Mesendoderm (in vitro differentiated cells): ENCODE results near the gene EPC1.

Source experiments
- DNase-seq: peaks from one replicate; pipeline ENCODE4 v3.0.0; 2013
- H2AK5ac ChIP-seq: 2 replicates; pipeline ENCODE4 v1.6.1; 2013; ENCODE audit warnings: low read length, inconsistent platforms
- H2BK120ac ChIP-seq: 2 replicates; pipeline ENCODE4 v1.6.1; 2013; ENCODE audit warnings: low read depth, mild to moderate bottlenecking, low read length, moderate library complexity, mixed read lengths
- H2BK15ac ChIP-seq: replicated peaks from 2 replicates; pipeline ENCODE4 v1.6.1; 2013; ENCODE audit warnings: low read depth, mild to moderate bottlenecking, moderate library complexity
- H2BK5ac ChIP-seq: 2 replicates; pipeline ENCODE4 v1.6.1; 2013; ENCODE audit warnings: low read length, inconsistent platforms
- H3K18ac ChIP-seq: 2 replicates; pipeline ENCODE4 v1.6.1; 2013; ENCODE audit warnings: mild to moderate bottlenecking, low read length, mixed read lengths
- H3K23ac ChIP-seq: one replicate; pipeline ENCODE4 v1.6.1; 2013; ENCODE audit warnings: low read length
- H3K27ac ChIP-seq: 2 replicates; pipeline ENCODE4 v1.5.1; 2013; ENCODE audit warnings: low read depth, mild to moderate bottlenecking, inconsistent platforms, low read length, moderate library complexity
- H3K27me3 ChIP-seq: 2 replicates; pipeline ENCODE4 v1.6.1; 2013; ENCODE audit warnings: low read length, control low read depth, mild to moderate bottlenecking, inconsistent platforms; ENCODE audit not compliant: insufficient read depth, poor library complexity
- H3K36me3 ChIP-seq: 2 replicates; pipeline ENCODE4 v1.6.1; 2013; ENCODE audit warnings: low read length, inconsistent platforms; ENCODE audit not compliant: control insufficient read depth, insufficient read depth
- H3K4ac ChIP-seq: one replicate; pipeline ENCODE4 v1.6.1; 2013; ENCODE audit warnings: low read depth, mild to moderate bottlenecking, low read length, moderate library complexity
- H3K4me1 ChIP-seq: 2 replicates; pipeline ENCODE4 v1.6.1; 2013; ENCODE audit warnings: low read depth, low read length, inconsistent platforms; ENCODE audit not compliant: control insufficient read depth
- H3K4me2 ChIP-seq: 2 replicates; pipeline ENCODE4 v1.6.1; 2013; ENCODE audit warnings: low read length
- H3K4me3 ChIP-seq: 2 replicates; pipeline ENCODE4 v1.5.1; 2013; ENCODE audit warnings: mild to moderate bottlenecking, low read length
- H3K56ac ChIP-seq: one replicate; pipeline ENCODE4 v1.6.1; 2013; ENCODE audit warnings: low read length
- H3K79me1 ChIP-seq: 2 replicates; pipeline ENCODE4 v1.6.1; 2013; ENCODE audit warnings: low read length, inconsistent platforms
- H3K79me2 ChIP-seq: 2 replicates; pipeline ENCODE4 v1.6.1; 2013; ENCODE audit warnings: mild to moderate bottlenecking, low read length; ENCODE audit not compliant: control insufficient read depth, insufficient read depth
- H3K9ac ChIP-seq: 2 replicates; pipeline ENCODE4 v1.6.1; 2013; ENCODE audit warnings: low read length, inconsistent platforms
- H4K5ac ChIP-seq: one replicate; pipeline ENCODE4 v1.6.1; 2013; ENCODE audit warnings: low read length
- H4K8ac ChIP-seq: one replicate; pipeline ENCODE4 v1.6.1; 2013; ENCODE audit warnings: low read depth, mild to moderate bottlenecking, control low read depth, low read length, moderate library complexity
- WGBS: extraction: QIAGEN DNeasy Blood & Tissue Kit; methylation state at CpG from one replicate; pipeline ENCODE4 v1.1.7; 2013; ENCODE audit warnings: low lambda C conversion rate, missing lambda C conversion rate; ENCODE audit not compliant: insufficient coverage; ENCODE audit errors: extremely low coverage; 5-methylcytosine and 5-hydroxymethylcytosine counted together

The EPC1 gene

GRCh38 chr10:32340596-32341180, 6.3 kb downstream of the EPC1 start:
- Histone ChIP-seq H3K36me3 (no peaks in the 10 kb centered on the region), H3K79me1 (peaks cover 9% of the 10 kb centered on the region), H3K18ac (no peak overlapping the region), H2AK5ac (no peak overlapping the region), H3K79me2 (peaks cover 76% of the 10 kb centered on the region), H2BK120ac (no peak overlapping the region), H3K9ac (no peak overlapping the region), H3K27me3 (no peaks in the 10 kb centered on the region), H3K4me3 (no peak overlapping the region), H4K8ac (no peak overlapping the region), H4K5ac (no peak overlapping the region), H3K27ac (no peak overlapping the region), H2BK15ac (no peak overlapping the region), H3K23ac (no peak overlapping the region), H3K56ac (no peak overlapping the region), H3K4me1 (peaks cover 4% of the 10 kb centered on the region), H2BK5ac (no peak overlapping the region), H3K4me2 (no peak overlapping the region), H3K4ac (no peak overlapping the region)
- WGBS, result no CpG with 5 or more reads among the region's 4 CpGs
- DNase-seq, result no peak

DNA sequence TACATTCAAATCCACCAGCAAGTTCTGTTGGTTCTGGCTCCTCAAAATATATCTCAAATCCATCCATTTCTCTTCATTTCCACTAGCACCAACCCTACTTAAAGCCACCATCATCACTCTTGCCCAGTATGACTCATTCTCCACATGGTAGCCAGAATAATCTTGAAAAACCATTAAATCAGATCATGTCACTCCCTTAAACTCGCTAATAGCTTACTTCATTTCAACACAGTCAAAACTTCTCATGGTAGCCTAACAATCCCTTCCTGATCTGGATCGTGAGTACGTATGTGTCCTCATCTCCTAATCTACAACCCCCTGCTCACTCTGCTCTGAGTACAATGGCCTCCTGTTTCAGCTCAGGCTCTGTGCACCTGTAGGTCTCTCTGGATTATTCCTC, 8.7 kb downstream of the EPC1 start:
- H4K8ac ChIP-seq, result no peak overlapping the region
- no peaks in the 10 kb centered on the region for H3K27me3 ChIP-seq
- H3K4me2 ChIP-seq, result no peak overlapping the region
- H3K79me1 ChIP-seq, result peaks cover 15% of the 10 kb centered on the region
- H3K4me3 ChIP-seq, result no peak overlapping the region
- H2BK15ac ChIP-seq, result no peak overlapping the region
- WGBS, result no CpG with 5 or more reads among the region's 3 CpGs
- H2BK120ac ChIP-seq, result no peak overlapping the region
- no peak for DNase-seq
- H2BK5ac ChIP-seq, result no peak overlapping the region
- H3K4me1 ChIP-seq, result peaks cover 8% of the 10 kb centered on the region
- no peak overlapping the region for H2AK5ac ChIP-seq
- no peak overlapping the region for H4K5ac ChIP-seq
- no peak overlapping the region for H3K56ac ChIP-seq
- H3K36me3 ChIP-seq, result no peaks in the 10 kb centered on the region
- no peak overlapping the region for H3K9ac ChIP-seq
- no peak overlapping the region for H3K23ac ChIP-seq
- H3K4ac ChIP-seq, result no peak overlapping the region
- H3K27ac ChIP-seq, result no peak overlapping the region
- H3K79me2 ChIP-seq, result peaks cover 74% of the 10 kb centered on the region
- H3K18ac ChIP-seq, result no peak overlapping the region

DNA sequence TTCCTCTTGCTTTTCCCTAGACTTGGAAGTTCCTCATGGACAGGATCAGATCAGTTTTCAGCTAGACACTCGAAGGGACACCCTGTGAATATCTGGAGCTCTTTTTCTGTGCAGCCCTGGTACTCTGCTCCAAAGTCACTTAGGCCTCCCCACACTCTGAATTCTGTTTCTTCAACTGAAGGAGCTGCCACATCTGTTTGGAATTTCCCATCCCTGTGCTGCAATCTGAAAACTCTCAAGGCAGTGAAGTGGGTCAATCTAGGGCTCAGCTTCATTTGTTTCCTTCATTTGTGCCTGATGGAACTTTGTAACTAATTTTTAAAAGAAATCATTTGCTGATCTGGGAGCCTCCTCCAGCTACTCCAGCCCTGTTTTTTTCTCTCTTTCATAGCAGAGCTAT, 9.6 kb downstream of the EPC1 start:
- Histone ChIP-seq H4K5ac (no peak overlapping the region), H2AK5ac (no peak overlapping the region), H3K23ac (no peak overlapping the region), H2BK5ac (no peak overlapping the region), H3K79me2 (peaks cover 77% of the 10 kb centered on the region), H3K4me2 (no peak overlapping the region), H3K4me3 (no peak overlapping the region), H4K8ac (no peak overlapping the region), H2BK15ac (no peak overlapping the region), H3K27ac (no peak overlapping the region), H2BK120ac (no peak overlapping the region), H3K79me1 (peaks cover 16% of the 10 kb centered on the region), H3K27me3 (no peaks in the 10 kb centered on the region), H3K4ac (no peak overlapping the region), H3K56ac (no peak overlapping the region), H3K4me1 (peaks cover 6% of the 10 kb centered on the region), H3K18ac (no peak overlapping the region), H3K36me3 (no peaks in the 10 kb centered on the region), H3K9ac (no peak overlapping the region)
- no peak for DNase-seq
- WGBS, result no CpG with 5 or more reads among the region's 1 CpG

DNA sequence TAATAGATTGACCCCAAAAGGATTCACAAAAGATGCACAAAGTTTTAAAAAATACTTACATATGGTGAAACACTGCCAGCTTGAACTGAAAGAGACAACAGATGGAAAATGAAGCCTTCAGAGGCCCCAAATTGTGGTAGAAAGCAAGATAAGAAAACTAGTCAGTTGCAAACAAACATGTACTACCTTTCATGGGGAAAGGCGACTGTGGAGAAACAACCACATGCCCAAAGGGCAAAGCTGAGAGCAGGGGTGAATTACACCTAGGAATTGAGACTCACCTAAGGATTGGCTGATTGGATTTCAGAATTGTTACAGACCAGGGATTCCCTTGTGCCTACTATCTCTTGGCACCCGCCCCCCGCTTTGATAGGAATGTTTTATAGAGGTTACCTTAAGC, 13.1 kb downstream of the EPC1 start:
- Histone ChIP-seq H4K5ac (no peak overlapping the region), H2BK5ac (no peak overlapping the region), H3K4me3 (no peak overlapping the region), H3K27me3 (no peaks in the 10 kb centered on the region), H3K4me1 (peaks cover 15% of the 10 kb centered on the region), H3K4me2 (no peak overlapping the region), H3K27ac (no peak overlapping the region), H2BK15ac (no peak overlapping the region), H2BK120ac (no peak overlapping the region), H4K8ac (no peak overlapping the region), H3K9ac (no peak overlapping the region), H3K18ac (no peak overlapping the region), H3K23ac (no peak overlapping the region), H3K56ac (no peak overlapping the region), H3K4ac (no peak overlapping the region), H2AK5ac (no peak overlapping the region), H3K79me2 (peaks cover 79% of the 10 kb centered on the region), H3K79me1 (peaks cover 25% of the 10 kb centered on the region), H3K36me3 (no peaks in the 10 kb centered on the region)
- no peak for DNase-seq
- no CpG with 5 or more reads among the region's 3 CpGs for WGBS

- H3K27me3 ChIP-seq, result no peaks in the 10 kb centered on the region
- no peak overlapping the region for H3K4me3 ChIP-seq
- H3K18ac ChIP-seq, result no peak overlapping the region
- no peak overlapping the region for H3K9ac ChIP-seq
- H3K79me1 ChIP-seq, result peaks cover 21% of the 10 kb centered on the region
- no peak overlapping the region for H2BK120ac ChIP-seq
- no peak for DNase-seq
- no peak overlapping the region for H3K4me2 ChIP-seq
- no peak overlapping the region for H3K27ac ChIP-seq
- H4K8ac ChIP-seq, result no peak overlapping the region
- no peaks in the 10 kb centered on the region for H3K36me3 ChIP-seq
- no peak overlapping the region for H2AK5ac ChIP-seq
- no peak overlapping the region for H3K4ac ChIP-seq
- no peak overlapping the region for H2BK5ac ChIP-seq
- H3K4me1 ChIP-seq, result peaks cover 15% of the 10 kb centered on the region
- no peak overlapping the region for H3K56ac ChIP-seq
- peaks cover 81% of the 10 kb centered on the region for H3K79me2 ChIP-seq
- H4K5ac ChIP-seq, result no peak overlapping the region
- no peak overlapping the region for H2BK15ac ChIP-seq
- no CpG with 5 or more reads among the region's 3 CpGs for WGBS
- H3K23ac ChIP-seq, result no peak overlapping the region
Observed at GRCh38 chr10:32332299-32332750, 14.6 kb downstream of the EPC1 start.

DNA sequence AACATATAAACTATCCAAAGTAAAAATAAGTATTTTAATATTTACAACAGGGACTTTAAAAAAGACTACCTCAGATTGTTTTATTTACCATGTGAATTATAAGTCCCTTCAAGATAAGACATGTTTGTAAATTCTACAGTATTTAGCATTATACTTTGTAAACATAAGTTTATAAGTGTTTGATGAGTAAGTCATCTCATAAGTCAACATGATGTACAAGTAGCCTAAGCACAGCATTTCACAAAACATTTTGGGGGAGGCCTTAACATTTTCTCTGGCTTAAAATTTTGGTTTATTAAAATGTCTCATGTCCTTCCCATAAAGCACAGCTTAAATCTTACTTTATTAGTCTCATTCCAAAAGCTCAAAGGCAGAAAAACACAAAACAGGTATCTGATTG, 15.4 kb downstream of the EPC1 start:
- Histone ChIP-seq H2AK5ac (no peak overlapping the region), H2BK5ac (no peak overlapping the region), H3K9ac (no peak overlapping the region), H3K56ac (no peak overlapping the region), H3K4ac (no peak overlapping the region), H2BK15ac (no peak overlapping the region), H3K23ac (no peak overlapping the region), H4K8ac (no peak overlapping the region), H3K27ac (no peak overlapping the region), H4K5ac (no peak overlapping the region), H2BK120ac (no peak overlapping the region), H3K79me2 (peaks cover 83% of the 10 kb centered on the region), H3K27me3 (no peaks in the 10 kb centered on the region), H3K36me3 (no peaks in the 10 kb centered on the region), H3K4me1 (peaks cover 15% of the 10 kb centered on the region), H3K4me2 (no peak overlapping the region), H3K18ac (no peak overlapping the region), H3K4me3 (no peak overlapping the region), H3K79me1 (peaks cover 19% of the 10 kb centered on the region)
- DNase-seq, result no peak
